K562 (cell line): ENCODE measurements around the gene NQO2. TPM values are rescaled to one million over a fixed set of nuclear protein-coding genes. Genes with fewer than 3 reads are reported as not detected.

Experiments
- BHLHE40 ChIP-seq: IDR thresholded peaks from 2 replicates; pipeline ENCODE4 v1.6.1; 2011; ENCODE audit warnings: low read length, improper control_type of control experiment
- CREM ChIP-seq: IDR thresholded peaks from 2 replicates; pipeline ENCODE4 v1.6.1; 2014; ENCODE audit warnings: antibody characterized with exemption, low read depth
- CTBP1 ChIP-seq: fragments of 450-650 bp; IDR thresholded peaks from 2 replicates; pipeline ENCODE4 v1.6.1; 2016; ENCODE audit warnings: borderline replicate concordance
- E2F3 ChIP-seq: fragments of 250-450 bp; sonication (Bioruptor Pico); IDR thresholded peaks from 2 replicates; pipeline ENCODE4 v1.4.0; 2020; ENCODE audit warnings: mild to moderate bottlenecking
- EZH2 ChIP-seq: IDR thresholded peaks from 2 replicates; pipeline ENCODE4 v1.6.1; 2012; ENCODE audit warnings: low read depth, mild to moderate bottlenecking, inconsistent platforms, low read length, borderline replicate concordance
- JUN ChIP-seq, 2 experiments: sonication (generic) in 1 of 2; formaldehyde crosslinking in 1 of 2; IDR thresholded peaks; 2 replicates each; pipeline versions ENCODE4 v1.6.1 to v1.8.0; 2012 to 2022; ENCODE audit warnings: borderline replicate concordance in 2 of 2, mild to moderate bottlenecking in 2 of 2, improper control_type of control experiment in 1 of 2, low read depth in 1 of 2, low read length in 1 of 2, missing genetic modification reagents in 1 of 2
- PBX2 ChIP-seq, 2 experiments: IDR thresholded peaks in 1 of 2; conservative IDR thresholded peaks in 1 of 2; 2 replicates each; pipeline ENCODE4 v1.6.1; 2016; ENCODE audit warnings: low read depth in 2 of 2, mild to moderate bottlenecking in 1 of 2, missing compliant biosample characterization in 1 of 2, missing genetic modification characterization in 1 of 2, moderate library complexity in 1 of 2
- PHF8 ChIP-seq: fragments of 200-600 bp; sonication (generic); IDR thresholded peaks from 2 replicates; pipeline ENCODE4 v1.6.1; 2012; ENCODE audit warnings: mixed run types, mild to moderate bottlenecking, inconsistent platforms, low read length, moderate library complexity, borderline replicate concordance
- PKNOX1 ChIP-seq: fragments of 450-650 bp; IDR thresholded peaks from 2 replicates; pipeline ENCODE4 v1.6.1; 2016
- RBM17 ChIP-seq: fragments of 200-400 bp; formaldehyde crosslinking; IDR thresholded peaks from 2 replicates; pipeline ENCODE4 v1.6.1; 2017; ENCODE audit warnings: low read depth, mild to moderate bottlenecking, low read length, borderline replicate concordance
- RFX1 ChIP-seq: fragments of 450-650 bp; IDR thresholded peaks from 2 replicates; pipeline ENCODE4 v1.6.1; 2016; ENCODE audit warnings: mild to moderate bottlenecking, moderate library complexity
- SRSF9 ChIP-seq: fragments of 200-400 bp; formaldehyde crosslinking; IDR thresholded peaks from 2 replicates; pipeline ENCODE4 v1.6.1; 2017; ENCODE audit warnings: low read depth, low read length, borderline replicate concordance
- UBTF ChIP-seq, 2 experiments: IDR thresholded peaks; 2 replicates each; pipeline ENCODE4 v1.6.1; 2012; ENCODE audit warnings: improper control_type of control experiment in 2 of 2, low read depth in 2 of 2, low read length in 2 of 2, borderline replicate concordance in 1 of 2
- ZBTB49 ChIP-seq: sonication (generic); formaldehyde crosslinking; IDR thresholded peaks from 2 replicates; pipeline ENCODE4 v1.8.0; 2022; ENCODE audit warnings: missing genetic modification reagents, mild to moderate bottlenecking, borderline replicate concordance
- ZBTB9 ChIP-seq: fragments of 450-650 bp; formaldehyde crosslinking; IDR thresholded peaks from 2 replicates; pipeline ENCODE4 v1.4.0; 2020; ENCODE audit warnings: mild to moderate bottlenecking, moderate library complexity
- polyA plus RNA-seq, 8 experiments: library from polyadenylated mRNA; depleted of rRNA in 4 of 8; stranded (reverse) in 5 of 8; unstranded in 3 of 8; fragments of >200 nt; fragmentation: Nextera tagmentation in 2 of 8; fragmentation: Illumina TruSeq in 1 of 8; extraction: Ambion mirVana in 2 of 8; extraction: Trizol in 1 of 8; gene quantifications; 2 replicates each; pipeline versions ENCODE4 v1.2.1 to v1.2.3, GENCODE V29; 2011 to 2014; ENCODE audit warnings: inconsistent platforms in 1 of 8, missing spikeins in 1 of 8
- total RNA-seq, 7 experiments: library from RNA; depleted of rRNA in 6 of 7; stranded (reverse); fragments of >200 nt in 6 of 7; fragmentation: Illumina TruSeq in 2 of 7; extraction: Trizol in 2 of 7; gene quantifications; 2 replicates each; pipeline versions ENCODE4 v1.2.1 to v1.2.3, GENCODE V29; 2011 to 2021; ENCODE audit warnings: low replicate concordance in 1 of 7

Gene NQO2
- total and polyA plus RNA-seq, 9 of the 15 experiments (the other 6 are each of a cell fraction or from before 2014, with no cell fraction given) = 54.6 to 214 (median 116) TPM

- TF ChIP-seq JUN (IDR thresholded peaks at IDR 0.05; ENCODE audit: borderline replicate concordance, low read depth, low read length) = no peak
- TF ChIP-seq JUN (CRISPR knock-in tag; IDR thresholded peaks at IDR 0.05; ENCODE audit: borderline replicate concordance) = no peak
- TF ChIP-seq ZBTB49 (CRISPR knock-in tag) = peak; percentile 86; the same call in 1 of the 2 replicates
- TF ChIP-seq PKNOX1 = no peak
- peak; percentile 68 for TF ChIP-seq CTBP1
- no peak for TF ChIP-seq RBM17
- no peak for TF ChIP-seq SRSF9
- TF ChIP-seq CREM = no peak
- no peak for TF ChIP-seq BHLHE40
- no peak for TF ChIP-seq PBX2 (CRISPR knock-in tag; IDR thresholded peaks at IDR 0.05; ENCODE audit: low read depth)
- no peak for TF ChIP-seq PBX2 (tag; conservative IDR thresholded peaks at IDR 0.05; ENCODE audit: low read depth)
- no peak for TF ChIP-seq RFX1
- no peak for TF ChIP-seq EZH2
- TF ChIP-seq UBTF (IDR thresholded peaks at IDR 0.05; ENCODE audit: borderline replicate concordance in 1 of 2, low read depth in 2 of 2, low read length in 2 of 2) = peak; percentile 54 to 94; a peak in 3 of 4 replicates
- TF ChIP-seq ZBTB9 (CRISPR knock-in tag) = 0 out of 2 replicates have a peak, but pooled peaks have one; percentile 51
- TF ChIP-seq E2F3 = 0 out of 2 replicates have a peak, but pooled peaks have one; percentile 8
- peak; percentile 74; the same call in 1 of the 2 replicates for TF ChIP-seq PHF8
Measured at GRCh38 chr6:2971420-2972218, 28.1 kb upstream of the NQO2 start, which contains the start of gene SERPINB6 (continued).
